Panc1 (cell line): ENCODE data around the gene HSPBP1. TPM values are rescaled to one million over a fixed set of nuclear protein-coding genes. Genes with fewer than 3 reads are reported as not detected.

Source experiments
- ATAC-seq: fragments of 200-7000 bp; cut with Tn5 transposase; 2 replicates; pipeline ENCODE4 v1.9.1; 2020; ENCODE audit warnings: mild to moderate bottlenecking, moderate library complexity
- BruUV-seq: library from RNA; stranded (reverse); fragments of 400-500 nt; replicated peaks from 2 replicates; lab custom pipeline; 2021; lab: Mats Ljungman, UMichigan
- CTCF ChIA-PET: fragments of 300-600 bp; sonication (Branson Sonifier 250); formaldehyde crosslinking; loops from one replicate; lab custom pipeline; 2022; ENCODE audit warnings: antibody characterized with exemption; lab: Charles Lee
- POLR2A ChIA-PET: fragments of 300-600 bp; sonication (Branson Sonifier 250); formaldehyde crosslinking; loops from one replicate; lab custom pipeline; 2022; ENCODE audit warnings: antibody characterized with exemption; lab: Charles Lee
- DNase-seq: peaks from one replicate; pipeline ENCODE4 v3.0.0-alpha.2; 2010; ENCODE audit warnings: low read depth, low spot score
- H3K27ac ChIP-seq: 2 replicates; pipeline ENCODE4 v1.5.1; 2011; ENCODE audit warnings: mild to moderate bottlenecking, low read length, inconsistent platforms
- H3K27me3 ChIP-seq: fragments of 200-500 bp; sonication (Bioruptor generic); 2 replicates; pipeline ENCODE4 v1.6.0; 2014; ENCODE audit warnings: low read length, inconsistent platforms; ENCODE audit not compliant: control insufficient read depth, insufficient read depth
- H3K36me3 ChIP-seq: fragments of 200-500 bp; sonication (Bioruptor generic); 2 replicates; pipeline ENCODE4 v1.5.1; 2014; ENCODE audit warnings: inconsistent platforms, mild to moderate bottlenecking, low read length, moderate library complexity; ENCODE audit not compliant: control insufficient read depth, insufficient read depth
- H3K4me1 ChIP-seq: 2 replicates; pipeline ENCODE4 v1.5.1; 2011; ENCODE audit warnings: inconsistent platforms, mild to moderate bottlenecking, low read length, moderate library complexity; ENCODE audit not compliant: control insufficient read depth, insufficient read depth
- H3K4me3 ChIP-seq, 2 experiments: 2 replicates each; pipeline ENCODE4 v1.5.1; 2011 to 2012; ENCODE audit warnings: low read depth in 2 of 2, low read length in 2 of 2, mild to moderate bottlenecking in 2 of 2, inconsistent platforms in 1 of 2, moderate library complexity in 1 of 2
- H3K9me3 ChIP-seq: fragments of 200-500 bp; sonication (Bioruptor generic); 2 replicates; pipeline ENCODE4 v1.5.1; 2014; ENCODE audit warnings: low read depth, mild to moderate bottlenecking, inconsistent platforms, low read length, moderate library complexity; ENCODE audit not compliant: control insufficient read depth, insufficient read depth
- CTCF ChIP-seq: fragments of 450-650 bp; IDR thresholded peaks from 2 replicates; pipeline ENCODE4 v1.5.1; 2017; ENCODE audit warnings: mild to moderate bottlenecking
- POLR2AphosphoS5 ChIP-seq: IDR thresholded peaks from 2 replicates; pipeline ENCODE4 v1.6.1; 2012; ENCODE audit warnings: mild to moderate bottlenecking, low read depth, low read length, moderate library complexity
- REST ChIP-seq, 2 experiments: IDR thresholded peaks; 2 replicates each; pipeline ENCODE4 v1.6.1; 2011 to 2012; ENCODE audit warnings: low read depth in 2 of 2, control low read depth in 1 of 2, low read length in 1 of 2, mild to moderate bottlenecking in 1 of 2, moderate library complexity in 1 of 2; ENCODE audit not compliant: insufficient read depth in 1 of 2
- SIN3A ChIP-seq: IDR thresholded peaks from 2 replicates; pipeline ENCODE4 v1.6.1; 2012; ENCODE audit warnings: low read depth, mild to moderate bottlenecking, low read length, moderate library complexity, borderline replicate concordance; ENCODE audit not compliant: insufficient read depth
- TCF7L2 ChIP-seq: IDR thresholded peaks from 2 replicates; pipeline ENCODE4 v1.6.1; 2011; ENCODE audit warnings: mild to moderate bottlenecking, low read depth, low read length, inconsistent platforms
- in situ Hi-C: cut with HindIII; loops from 2 replicates; pipeline ENCODE4 v1.10.0; 2016; ENCODE audit warnings: low sequenced_read_pairs, low pct_unique_long_range_greater_than_20kb
- intact Hi-C: fragments of 100-400 bp; cut with micrococcal nuclease; formaldehyde crosslinking; loops from one replicate; pipeline ENCODE4 v1.10.0; 2022; ENCODE audit not compliant: unreplicated experiment
- total RNA-seq: library from RNA; stranded (reverse); gene quantifications from one replicate; pipeline ENCODE4 v1.2.1, GENCODE V29; 2021; ENCODE audit not compliant: unreplicated experiment

The HSPBP1 gene
- total RNA-seq, 1 experiment from 2014 or later, result 84.2 TPM

GRCh38 chr19:55266840-55267239, 13.1 kb downstream of the HSPBP1 start:
- ATAC-seq (no peak), DNase-seq (no peak)
- TF ChIP-seq SIN3A, result no peak
- TF ChIP-seq CTCF, result no peak
- TF ChIP-seq POLR2AphosphoS5, result no peak
- TF ChIP-seq TCF7L2, result no peak
- TF ChIP-seq REST (IDR thresholded peaks at IDR 0.05; ENCODE audit: insufficient read depth in 1 of 2, low read depth in 2 of 2, low read length in 1 of 2), result no peak
- Histone ChIP-seq H3K4me1 (no peaks in the 10 kb centered on the region), H3K9me3 (no peaks in the 10 kb centered on the region), H3K27me3 (no peaks in the 10 kb centered on the region), H3K36me3 (no peaks in the 10 kb centered on the region), H3K27ac (no peak overlapping the region), H3K4me3 (no peak overlapping the region)
- in situ Hi-C loops (no loop called here), intact Hi-C loops (no loop called here)
- no TSS peak for BruUV-seq
- ChIA-PET CTCF (interaction anchor here (0.7 kb wide), 1 partner anchor 12 kb away, joined by 3 read pairs; no protein-coding TSS in a partner anchor), POLR2A (no interaction called here)

- no peaks in the 10 kb centered on the region for H3K4me1 ChIP-seq
- CTCF ChIA-PET, result no interaction called here
Observed at GRCh38 chr19:55266404-55266803, 13.5 kb downstream of the HSPBP1 start.

More at GRCh38 chr19:55266404-55266803, 13.5 kb downstream of the HSPBP1 start:
- intact Hi-C loops, result no loop called here
- in situ Hi-C loops, result no loop called here
- ATAC-seq (no peak), DNase-seq (no peak)
- TF ChIP-seq REST (IDR thresholded peaks at IDR 0.05; ENCODE audit: insufficient read depth in 1 of 2, low read depth in 2 of 2, low read length in 1 of 2) (no peak), TCF7L2 (no peak), POLR2AphosphoS5 (no peak), SIN3A (no peak), CTCF (no peak)
- BruUV-seq, result no TSS peak
- H3K27ac ChIP-seq, result no peak overlapping the region
- H3K36me3 ChIP-seq, result no peaks in the 10 kb centered on the region
- POLR2A ChIA-PET, result no interaction called here
- no peak overlapping the region for H3K4me3 ChIP-seq
- no peaks in the 10 kb centered on the region for H3K9me3 ChIP-seq
- H3K27me3 ChIP-seq, result no peaks in the 10 kb centered on the region
